MM.1S (cell line): ENCODE measurements around the gene SART3.

Experiments used
- DNase-seq: peaks from one replicate; pipeline ENCODE4 v3.0.0-alpha.2; 2015
- H2AFZ ChIP-seq: fragments of 300-600 bp; sonication (generic); 2 replicates; pipeline ENCODE4 v1.6.0; 2016; ENCODE audit warnings: antibody characterized with exemption, low read length
- H3F3A ChIP-seq: fragments of 300-600 bp; sonication (generic); 2 replicates; pipeline ENCODE4 v1.6.1; 2016; ENCODE audit warnings: mild to moderate bottlenecking, antibody characterized with exemption, low read length, moderate library complexity, mixed read lengths; ENCODE audit not compliant: insufficient read depth
- H3K27ac ChIP-seq: fragments of 300-600 bp; sonication (generic); 2 replicates; pipeline ENCODE4 v1.5.1; 2016; ENCODE audit warnings: mild to moderate bottlenecking, low read length
- H3K27me3 ChIP-seq: fragments of 300-600 bp; sonication (generic); replicated peaks from 2 replicates; pipeline ENCODE4 v1.6.0; 2016; ENCODE audit warnings: low read length; ENCODE audit not compliant: insufficient read depth
- H3K36me3 ChIP-seq: fragments of 300-600 bp; sonication (generic); replicated peaks from 2 replicates; pipeline ENCODE4 v1.6.1; 2016; ENCODE audit warnings: mild to moderate bottlenecking, low read length, mixed read lengths; ENCODE audit not compliant: insufficient read depth
- H3K4me1 ChIP-seq: fragments of 300-600 bp; sonication (generic); 2 replicates; pipeline ENCODE4 v1.6.1; 2016; ENCODE audit warnings: low read length, mixed read lengths
- H3K4me2 ChIP-seq: fragments of 300-600 bp; sonication (generic); 2 replicates; pipeline ENCODE4 v1.6.0; 2016; ENCODE audit warnings: low read depth, low read length
- H3K4me3 ChIP-seq: fragments of 300-600 bp; sonication (generic); 2 replicates; pipeline ENCODE4 v1.5.1; 2016; ENCODE audit warnings: low read length, mixed read lengths
- H3K79me2 ChIP-seq: fragments of 300-600 bp; sonication (generic); 2 replicates; pipeline ENCODE4 v1.6.1; 2016; ENCODE audit warnings: mixed run types, low read length, mixed read lengths
- H3K9ac ChIP-seq: fragments of 300-600 bp; sonication (generic); 2 replicates; pipeline ENCODE4 v1.6.1; 2016; ENCODE audit warnings: low read length, mixed read lengths
- H3K9me2 ChIP-seq: fragments of 300-600 bp; sonication (generic); replicated peaks from 2 replicates; pipeline ENCODE4 v1.6.1; 2016; ENCODE audit warnings: mild to moderate bottlenecking, low read length, mixed read lengths; ENCODE audit not compliant: insufficient read depth
- H3K9me3 ChIP-seq: fragments of 300-600 bp; sonication (generic); replicated peaks from 2 replicates; pipeline ENCODE4 v1.6.1; 2016; ENCODE audit warnings: mild to moderate bottlenecking, low read length, mixed read lengths; ENCODE audit not compliant: insufficient read depth
- H4K20me1 ChIP-seq: fragments of 300-600 bp; sonication (generic); 2 replicates; pipeline ENCODE4 v1.6.1; 2016; ENCODE audit warnings: mild to moderate bottlenecking, low read length, moderate library complexity, mixed read lengths; ENCODE audit not compliant: insufficient read depth
- CTCF ChIP-seq: fragments of 300-600 bp; sonication (generic); IDR thresholded peaks from 2 replicates; pipeline ENCODE4 v1.5.1; 2016; ENCODE audit warnings: antibody characterized with exemption, low read length, mixed read lengths
- EZH2 ChIP-seq: fragments of 300-600 bp; sonication (generic); optimal IDR thresholded peaks from 2 replicates; pipeline ENCODE3; 2017; ENCODE audit warnings: low read depth, mild to moderate bottlenecking, antibody characterized with exemption, low read length, mixed read lengths
- EZH2phosphoT487 ChIP-seq: fragments of 300-600 bp; sonication (generic); IDR thresholded peaks from 2 replicates; pipeline ENCODE4 v1.6.1; 2018; ENCODE audit warnings: antibody characterized with exemption, low read length

SART3 gene

GRCh38 chr12:108538146-108538545 lies 22.8 kb downstream of the SART3 start:
- Histone ChIP-seq H3K4me2 (no peak overlapping the region), H3K9me3 (no peaks in the 10 kb centered on the region), H2AFZ (no peak overlapping the region), H3K9me2 (no peaks in the 10 kb centered on the region), H3K79me2 (peaks cover 78% of the 10 kb centered on the region), H3F3A (peaks cover 25% of the 10 kb centered on the region), H3K4me1 (peaks cover 17% of the 10 kb centered on the region), H3K27ac (no peak overlapping the region), H3K9ac (no peak overlapping the region), H3K4me3 (no peak overlapping the region), H4K20me1 (peaks cover 5% of the 10 kb centered on the region; the same call in 1 of the 2 replicates), H3K36me3 (peaks cover 25% of the 10 kb centered on the region), H3K27me3 (no peaks in the 10 kb centered on the region)
- DNase-seq: no peak
- TF ChIP-seq EZH2phosphoT487: no peak
- TF ChIP-seq CTCF: no peak
- no peak for TF ChIP-seq EZH2

GRCh38 chr12:108531929-108532848 lies 28.8 kb downstream of the SART3 start:
- no peaks in the 10 kb centered on the region for H3K27me3 ChIP-seq
- no peak overlapping the region for H3K4me2 ChIP-seq
- H3K36me3 ChIP-seq: peaks cover 18% of the 10 kb centered on the region
- H3K79me2 ChIP-seq: peaks cover 61% of the 10 kb centered on the region
- peaks cover 6% of the 10 kb centered on the region for H3F3A ChIP-seq
- peaks cover 5% of the 10 kb centered on the region for H3K4me1 ChIP-seq
- H2AFZ ChIP-seq: no peak overlapping the region
- H3K9me2 ChIP-seq: no peaks in the 10 kb centered on the region
- H3K9me3 ChIP-seq: no peaks in the 10 kb centered on the region
- no peak overlapping the region for H3K27ac ChIP-seq
- H4K20me1 ChIP-seq: peaks cover 4% of the 10 kb centered on the region
- no peak overlapping the region for H3K4me3 ChIP-seq
- no peak overlapping the region for H3K9ac ChIP-seq
- TF ChIP-seq CTCF (no peak), EZH2 (no peak), EZH2phosphoT487 (no peak)
- no peak for DNase-seq

GRCh38 chr12:108530161-108530560 lies 30.8 kb downstream of the SART3 start:
- no peak for DNase-seq
- peaks cover 61% of the 10 kb centered on the region for H3K79me2 ChIP-seq
- no peak overlapping the region for H3K4me2 ChIP-seq
- peaks cover 19% of the 10 kb centered on the region for H3K36me3 ChIP-seq
- no peak overlapping the region for H2AFZ ChIP-seq
- no peaks in the 10 kb centered on the region for H3K27me3 ChIP-seq
- no peaks in the 10 kb centered on the region for H3K9me2 ChIP-seq
- no peak overlapping the region for H3K27ac ChIP-seq
- H3K9me3 ChIP-seq: no peaks in the 10 kb centered on the region
- peaks cover 9% of the 10 kb centered on the region for H3F3A ChIP-seq
- no peak overlapping the region for H3K9ac ChIP-seq
- H3K4me3 ChIP-seq: no peak overlapping the region
- TF ChIP-seq CTCF: no peak
- no peak for TF ChIP-seq EZH2phosphoT487
- no peak for TF ChIP-seq EZH2
- H4K20me1 ChIP-seq: peaks cover 14% of the 10 kb centered on the region
- peaks cover 15% of the 10 kb centered on the region for H3K4me1 ChIP-seq
